Measurements from ENCODE around the gene TBL2.

GRCh38 chr7:73544678-73545077, 33.7 kb downstream of the TBL2 start:
- TF ChIP-seq CTCF (IDR thresholded peaks at IDR 0.05 in 8 of 11, conservative IDR thresholded peaks at IDR 0.05 in 3 of 11) (no peak), POLR2A (IDR thresholded peaks at IDR 0.05) (no peak), POLR2AphosphoS5 (IDR thresholded peaks at IDR 0.05) (no peak)

Measured in spleen (tissue), 7 donors.